ENCODE results near the gene OR5AP2.
"Not testable (repeated sequence)": the region's sequence is repeated elsewhere in the genome, so short reads cannot be mapped to it uniquely, and the experiment has no call there.

Gene OR5AP2

GRCh38 chr11:56642339-56642738 lies at the start of gene OR5AP2:
OR5AP2 (minus strand) TSS chr11:56642439; CDS start chr11:56642439, 0 bp downstream.
- DNase-seq (ENCODE audit: low read depth in 2 of 2), result no peak

- DNase-seq (ENCODE audit: low read depth in 2 of 2), result not testable (repeated sequence)
These were observed 48.9 kb upstream of the OR5AP2 start for GRCh38 chr11:56691179-56691578.

DNA sequence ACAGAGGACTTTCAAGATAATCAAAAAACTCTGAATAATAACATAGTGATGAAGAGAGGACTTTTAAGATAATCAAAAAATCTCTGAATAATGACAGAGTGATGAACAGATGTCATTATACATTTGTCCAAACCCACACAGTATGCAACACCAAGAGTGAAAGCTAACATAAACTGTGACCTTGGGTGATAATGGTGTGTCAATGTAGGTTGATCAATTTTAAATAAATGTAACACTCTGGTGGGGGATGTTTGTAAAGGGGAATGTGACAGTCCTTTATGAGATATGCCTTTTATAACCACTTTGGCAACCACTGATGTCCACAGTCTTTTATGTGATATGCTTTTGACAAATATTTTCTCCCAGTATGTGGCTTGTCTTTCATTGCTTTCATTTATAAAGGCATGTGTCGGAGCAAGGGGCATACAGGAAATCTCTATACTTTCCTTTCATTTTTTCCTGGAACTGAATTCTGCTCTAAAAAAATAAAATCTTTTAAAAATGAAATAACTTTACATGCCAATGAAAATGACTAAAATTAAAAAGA lies 46.4 kb upstream of the OR5AP2 start:
- no peak for DNase-seq (ENCODE audit: low read depth in 2 of 2)

DNA sequence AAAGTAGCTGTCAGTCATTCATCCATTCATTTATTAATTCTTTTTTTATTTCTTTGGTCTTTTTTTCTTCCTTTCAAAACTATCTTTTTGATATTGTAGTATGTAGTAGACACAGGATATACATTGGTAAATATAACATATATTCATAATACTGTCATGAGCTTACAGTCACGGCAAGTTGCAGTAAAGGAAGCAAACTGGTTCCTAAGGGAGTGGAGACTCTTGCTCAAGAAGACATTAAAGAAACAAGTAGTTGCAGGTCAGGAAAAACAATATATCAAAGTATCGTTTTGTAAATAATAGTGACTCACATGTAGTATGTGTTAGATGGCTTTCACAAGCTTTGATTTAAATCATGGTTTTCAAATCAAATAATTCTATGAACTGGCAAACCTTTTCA lies 28.7 kb upstream of the OR5AP2 start:
- DNase-seq (ENCODE audit: low read depth in 2 of 2), result no peak

DNA sequence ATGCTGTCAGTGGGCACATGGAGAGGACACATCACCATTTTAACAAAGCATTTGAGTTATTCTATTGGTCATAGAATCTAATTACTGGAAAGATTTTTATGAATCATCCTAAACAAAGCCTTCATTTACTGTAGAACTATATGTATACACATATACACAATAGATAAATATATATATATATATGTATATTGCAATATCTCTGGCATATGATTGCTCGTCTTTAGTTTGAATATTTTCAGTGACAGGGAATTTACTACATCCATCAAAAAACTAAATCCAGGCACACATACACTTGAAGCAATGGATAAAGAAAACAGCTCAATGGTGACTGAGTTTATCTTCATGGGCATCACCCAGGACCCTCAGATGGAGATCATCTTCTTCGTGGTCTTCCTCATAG lies 21.1 kb upstream of the OR5AP2 start, which contains the start of gene OR5AR1:
Gene OR5AR1, plus strand, starts transcription at position 301 of the 400 bp plus-strand sequence. Its CDS starts 0 bp downstream, at position 301.
- DNase-seq (ENCODE audit: low read depth in 2 of 2), result no peak

DNA sequence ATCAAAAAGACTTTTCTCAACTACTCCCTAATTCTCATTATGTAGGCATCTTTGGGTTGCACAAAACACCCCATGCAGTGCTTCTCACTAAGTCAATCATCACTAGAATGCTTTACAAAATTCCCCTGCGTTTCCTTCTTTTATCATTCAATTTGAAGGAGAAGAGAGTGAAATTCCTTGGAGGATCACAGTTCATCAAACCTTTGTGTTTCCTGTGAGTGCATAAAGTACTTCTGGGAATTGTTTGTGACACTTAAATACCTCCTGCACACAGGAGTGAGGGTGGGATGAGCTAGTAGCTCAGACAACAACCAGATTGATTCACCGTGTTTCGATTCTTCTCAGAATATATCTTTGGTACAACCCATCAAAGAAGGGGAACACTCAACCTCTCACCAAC lies 17.5 kb upstream of the OR5AP2 start:
- no peak for DNase-seq (ENCODE audit: low read depth in 2 of 2)

- DNase-seq (ENCODE audit: low read depth in 2 of 2), result no peak
These were observed 4.7 kb downstream of the OR5AP2 start for GRCh38 chr11:56637500-56637899.

- no peak for DNase-seq (ENCODE audit: low read depth in 2 of 2)
These were observed 5.4 kb downstream of the OR5AP2 start for GRCh38 chr11:56636861-56637260.

GRCh38 chr11:56632329-56632728 lies 9.9 kb downstream of the OR5AP2 start:
- DNase-seq (ENCODE audit: low read depth in 2 of 2), result no peak

DNA sequence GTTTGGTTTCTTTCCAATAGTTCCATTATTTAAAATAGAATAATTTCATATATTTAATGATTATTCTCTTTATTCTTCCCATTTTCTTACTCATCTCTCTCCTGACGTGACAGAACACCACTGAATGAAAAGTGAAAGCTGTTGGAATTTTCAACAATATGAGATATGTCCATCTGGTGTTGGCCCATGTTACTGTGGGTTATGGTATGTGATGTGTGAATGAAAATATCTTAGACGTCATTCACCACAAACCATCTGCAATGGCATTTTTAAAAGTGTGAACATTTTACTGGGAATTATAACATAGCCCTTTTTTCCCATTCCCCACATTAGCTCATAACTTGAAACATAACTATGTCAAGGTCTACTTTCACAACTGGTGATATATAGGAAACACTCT lies 16.3 kb downstream of the OR5AP2 start:
- DNase-seq (ENCODE audit: low read depth in 2 of 2), result no peak

DNA sequence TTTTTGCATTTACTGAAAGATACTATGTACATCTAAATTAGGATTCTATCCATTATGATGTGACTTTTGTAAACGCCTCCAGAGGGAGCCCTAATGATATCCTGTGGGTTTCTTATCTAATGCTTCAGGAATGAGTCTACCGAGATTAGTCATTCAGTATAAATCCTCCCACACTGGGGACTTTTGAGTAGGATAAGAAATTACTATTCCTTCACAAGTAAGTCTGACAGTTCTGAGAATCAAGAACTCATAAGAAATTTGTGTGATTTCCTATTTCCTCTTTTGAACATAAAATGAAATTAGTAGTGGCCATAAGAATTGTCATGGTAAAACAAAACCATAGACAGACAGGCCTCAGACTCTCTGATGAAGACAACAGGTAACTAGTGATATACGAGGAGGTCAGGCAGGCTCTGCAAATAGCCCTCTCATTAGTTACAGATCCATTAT lies 17.6 kb downstream of the OR5AP2 start:
- DNase-seq (ENCODE audit: low read depth in 2 of 2), result no peak

- DNase-seq (ENCODE audit: low read depth in 2 of 2), result no peak
These were observed 31.1 kb downstream of the OR5AP2 start for GRCh38 chr11:56611174-56611573.

- not testable (repeated sequence) for DNase-seq (ENCODE audit: low read depth in 2 of 2)
These were observed 50.0 kb downstream of the OR5AP2 start for GRCh38 chr11:56592088-56592717.
